IMR-90 (cell line): Measurements from ENCODE around the gene CCL15. TPM values are rescaled to one million over a fixed set of nuclear protein-coding genes. Genes with fewer than 3 reads are reported as not detected.

Experiments used
- ATAC-seq: fragments of 200-7000 bp; cut with Tn5 transposase; 2 replicates; pipeline ENCODE4 v1.9.1; 2020; ENCODE audit warnings: low read depth, mild to moderate bottlenecking, moderate library complexity
- BruUV-seq: library from RNA; stranded (reverse); fragments of 400-500 nt; replicated peaks from 2 replicates; lab custom pipeline; 2021; lab: Mats Ljungman, UMichigan
- CTCF ChIA-PET: fragments of 300-600 bp; formaldehyde crosslinking; extraction: SDS; loops from one replicate; lab custom pipeline; 2021; ENCODE audit warnings: antibody characterized with exemption; lab: Yijun Ruan, JAX
- POLR2A ChIA-PET: fragments of 300-600 bp; sonication (Branson Sonifier 250); formaldehyde crosslinking; loops from one replicate; lab custom pipeline; 2022; ENCODE audit warnings: antibody characterized with exemption; ENCODE audit not compliant: unreplicated experiment; lab: Charles Lee
- DNase-seq: peaks from one replicate; pipeline ENCODE4 v3.0.0; 2013
- H2AFZ ChIP-seq: replicated peaks from 2 replicates; pipeline ENCODE3; 2013; ENCODE audit warnings: low read length, mild to moderate bottlenecking; ENCODE audit not compliant: poor library complexity
- H2AK5ac ChIP-seq: 2 replicates; pipeline ENCODE4 v1.6.1; 2013; ENCODE audit warnings: low read depth, low read length, inconsistent platforms
- H2AK9ac ChIP-seq: replicated peaks from 2 replicates; pipeline ENCODE3; 2013; ENCODE audit warnings: mild to moderate bottlenecking, low read depth, low read length, moderate library complexity; ENCODE audit not compliant: poor library complexity
- H2BK120ac ChIP-seq: 2 replicates; pipeline ENCODE4 v1.6.1; 2013; ENCODE audit warnings: low read depth, low read length, inconsistent platforms
- H2BK15ac ChIP-seq: 3 replicates; pipeline ENCODE4 v1.6.1; 2013; ENCODE audit warnings: low read depth, low read length, inconsistent platforms
- H2BK20ac ChIP-seq: 2 replicates; pipeline ENCODE4 v1.6.1; 2013; ENCODE audit warnings: low read depth, mild to moderate bottlenecking, inconsistent platforms, low read length, moderate library complexity
- H2BK5ac ChIP-seq: 2 replicates; pipeline ENCODE4 v1.6.1; 2013; ENCODE audit warnings: mild to moderate bottlenecking, low read depth, low read length, inconsistent platforms; ENCODE audit not compliant: poor library complexity, severe bottlenecking
- H3K14ac ChIP-seq: replicated peaks from 2 replicates; pipeline ENCODE4 v1.6.1; 2013; ENCODE audit warnings: low read depth, low read length, inconsistent platforms
- H3K18ac ChIP-seq: 2 replicates; pipeline ENCODE4 v1.6.1; 2013; ENCODE audit warnings: low read depth, low read length, control low read depth
- H3K23ac ChIP-seq: 2 replicates; pipeline ENCODE4 v1.6.1; 2013; ENCODE audit warnings: low read depth, low read length, inconsistent platforms
- H3K27ac ChIP-seq: 2 replicates; pipeline ENCODE4 v1.5.1; 2013; ENCODE audit warnings: mild to moderate bottlenecking, control low read depth, low read length; ENCODE audit not compliant: insufficient read depth
- H3K27me3 ChIP-seq: 2 replicates; pipeline ENCODE4 v1.6.1; 2013; ENCODE audit warnings: low read length; ENCODE audit not compliant: control insufficient read depth, insufficient read depth
- H3K36me3 ChIP-seq: 2 replicates; pipeline ENCODE4 v1.6.1; 2013; ENCODE audit warnings: low read length, mixed read lengths; ENCODE audit not compliant: control insufficient read depth, insufficient read depth
- H3K4ac ChIP-seq: 2 replicates; pipeline ENCODE4 v1.6.1; 2013; ENCODE audit warnings: low read depth, low read length, inconsistent platforms
- H3K4me1 ChIP-seq: 2 replicates; pipeline ENCODE4 v1.6.1; 2013; ENCODE audit warnings: low read length, mixed read lengths; ENCODE audit not compliant: control insufficient read depth, insufficient read depth
- H3K4me2 ChIP-seq: 2 replicates; pipeline ENCODE4 v1.6.1; 2013; ENCODE audit warnings: low read depth, mild to moderate bottlenecking, control low read depth, low read length, moderate library complexity
- H3K4me3 ChIP-seq: 2 replicates; pipeline ENCODE4 v1.5.1; 2013; ENCODE audit warnings: low read depth, mild to moderate bottlenecking, control low read depth, low read length, moderate library complexity; ENCODE audit not compliant: insufficient read depth
- H3K56ac ChIP-seq: 2 replicates; pipeline ENCODE4 v1.6.1; 2013; ENCODE audit warnings: low read length, inconsistent platforms; ENCODE audit not compliant: insufficient read depth; ENCODE audit errors: extremely low read depth
- H3K79me1 ChIP-seq, 2 experiments: 2 replicates each; pipeline ENCODE4 v1.6.1; 2013; ENCODE audit warnings: low read length in 2 of 2, inconsistent platforms in 1 of 2, low read depth in 1 of 2
- H3K9ac ChIP-seq: 2 replicates; pipeline ENCODE4 v1.6.1; 2013; ENCODE audit warnings: low read depth, low read length, control low read depth
- H3K9me1 ChIP-seq: 2 replicates; pipeline ENCODE4 v1.6.1; 2013; ENCODE audit warnings: low read length, inconsistent platforms; ENCODE audit not compliant: insufficient read depth
- H3K9me3 ChIP-seq: 2 replicates; pipeline ENCODE4 v1.6.1; 2013; ENCODE audit warnings: low read length; ENCODE audit not compliant: control insufficient read depth, insufficient read depth
- H4K20me1 ChIP-seq: 2 replicates; pipeline ENCODE4 v1.6.1; 2013; ENCODE audit warnings: low read length, inconsistent platforms; ENCODE audit not compliant: insufficient read depth
- H4K5ac ChIP-seq: 2 replicates; pipeline ENCODE4 v1.6.1; 2013; ENCODE audit warnings: mild to moderate bottlenecking, low read depth, low read length, control low read depth
- H4K8ac ChIP-seq, 2 experiments: 2 replicates each; pipeline ENCODE4 v1.6.1; 2013; ENCODE audit warnings: low read depth in 2 of 2, low read length in 2 of 2, control low read depth in 1 of 2, inconsistent platforms in 1 of 2
- H4K91ac ChIP-seq: 2 replicates; pipeline ENCODE4 v1.6.1; 2013; ENCODE audit warnings: low read depth, low read length, inconsistent platforms; ENCODE audit not compliant: insufficient read depth
- CEBPB ChIP-seq: IDR thresholded peaks from 2 replicates; pipeline ENCODE4 v1.6.1; 2012; ENCODE audit warnings: low read depth, low read length, improper control_type of control experiment
- CHD1 ChIP-seq: IDR thresholded peaks from 2 replicates; pipeline ENCODE4 v1.6.1; 2012; ENCODE audit warnings: low read depth, low read length, improper control_type of control experiment
- MXI1 ChIP-seq: IDR thresholded peaks from 2 replicates; pipeline ENCODE4 v1.6.1; 2012; ENCODE audit warnings: low read depth, mild to moderate bottlenecking, low read length, moderate library complexity, borderline replicate concordance
- NFE2L2 ChIP-seq: fragments of 150-350 bp; IDR thresholded peaks from 2 replicates; pipeline ENCODE4 v1.6.1; 2016; ENCODE audit warnings: low read depth, mild to moderate bottlenecking, low read length
- POLR2A ChIP-seq: IDR thresholded peaks from 2 replicates; pipeline ENCODE4 v1.6.1; 2012; ENCODE audit warnings: mild to moderate bottlenecking, low read depth, low read length
- RCOR1 ChIP-seq: IDR thresholded peaks from 2 replicates; pipeline ENCODE4 v1.6.1; 2012; ENCODE audit warnings: mild to moderate bottlenecking, low read length, improper control_type of control experiment; ENCODE audit not compliant: insufficient replicate concordance
- RFX5 ChIP-seq: IDR thresholded peaks from 2 replicates; pipeline ENCODE4 v1.8.0; 2012; ENCODE audit warnings: low read depth, mild to moderate bottlenecking, low read length, moderate library complexity
- SMC3 ChIP-seq: fragments of 150-350 bp; IDR thresholded peaks from 2 replicates; pipeline ENCODE4 v1.6.1; 2016; ENCODE audit warnings: low read depth, mild to moderate bottlenecking, antibody characterized with exemption, low read length, moderate library complexity
- WGBS, 2 experiments: methylation state at CpG; one replicate each; pipeline versions ENCODE4 v1.1.5 to v1.1.7; 2013; ENCODE audit warnings: missing lambda C conversion rate in 2 of 2; ENCODE audit not compliant: insufficient read length in 1 of 2; ENCODE audit errors: extremely low coverage in 2 of 2; 5-methylcytosine and 5-hydroxymethylcytosine counted together
- dilution Hi-C: fragments of 300-500 bp; cut with HindIII; formaldehyde crosslinking; loops from one replicate; pipeline ENCODE4 v1.14.3; 2018; ENCODE audit warnings: low sequenced_read_pairs; ENCODE audit not compliant: unreplicated experiment
- in situ Hi-C: fragments of 300-500 bp; cut with MboI; formaldehyde crosslinking; loops from 3 replicates; pipeline ENCODE4 v1.14.3; 2019; ENCODE audit warnings: low sequenced_read_pairs, inconsistent platforms, mixed read lengths
- intact Hi-C: fragments of 100-400 bp; cut with micrococcal nuclease; formaldehyde crosslinking; loops from 2 replicates; pipeline ENCODE4 v1.10.0; 2022
- polyA plus RNA-seq, 3 experiments: library from polyadenylated mRNA; depleted of rRNA; stranded (reverse); fragments of >200 nt; gene quantifications; 2 replicates each; pipeline ENCODE4 v1.2.3, GENCODE V29; 2012; ENCODE audit warnings: low replicate concordance in 1 of 3
- total RNA-seq: library from RNA; depleted of rRNA; stranded (reverse); fragments of >200 nt; gene quantifications from 2 replicates; pipeline ENCODE4 v1.2.3, GENCODE V29; 2012
- TF ChIP-seq, protein P1 (sequence below): fragments of 150-350 bp; IDR thresholded peaks from 2 replicates; pipeline ENCODE4 v1.6.1; 2016; ENCODE audit warnings: low read depth, mild to moderate bottlenecking, low read length, moderate library complexity, borderline replicate concordance

The CCL15 gene
- total and polyA plus RNA-seq, 2 of the 4 experiments (the other 2 are of a cell fraction) = not detected

DNA sequence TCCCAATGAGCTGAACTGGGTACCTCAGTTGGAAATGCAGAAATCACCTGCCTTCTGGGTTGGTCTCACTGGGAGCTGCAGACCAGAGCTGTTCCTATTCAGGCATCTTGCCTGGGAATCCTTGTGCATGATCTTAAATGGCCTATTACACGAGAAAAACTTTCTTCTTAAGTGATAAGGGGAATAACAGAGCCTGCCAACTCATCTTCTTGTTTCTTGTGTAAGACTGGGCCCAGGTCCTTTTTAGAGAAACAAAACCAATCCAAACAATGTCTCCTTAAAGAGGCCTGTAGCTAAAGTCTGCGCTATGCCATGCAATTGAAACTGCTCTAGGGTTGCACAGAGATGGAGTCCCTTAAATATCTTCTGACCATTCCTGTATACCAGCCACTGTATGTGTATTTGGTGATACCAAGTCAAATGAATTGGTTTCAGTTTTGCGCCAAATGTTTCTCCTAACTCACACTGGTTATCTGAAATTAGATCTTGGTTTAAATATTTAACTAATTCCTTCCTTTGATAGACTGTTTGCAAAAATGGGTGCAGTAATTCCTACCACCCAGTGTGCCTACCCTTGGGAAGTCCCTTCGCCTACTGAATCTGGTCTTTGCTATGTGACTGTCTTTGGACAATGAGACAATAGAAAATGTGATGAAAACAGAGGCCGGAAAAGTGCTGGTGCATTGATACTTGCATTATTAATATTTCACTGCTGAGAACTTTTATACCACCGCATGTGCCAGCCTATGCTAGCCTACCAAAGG, 22.9 kb upstream of the CCL15 start:
- Histone ChIP-seq H2BK120ac (no peak overlapping the region), H4K5ac (no peak overlapping the region), H3K9me1 (no peaks in the 10 kb centered on the region), H2BK5ac (no peak overlapping the region), H4K8ac (no peak overlapping the region), H3K9ac (no peak overlapping the region), H3K4me1 (no peaks in the 10 kb centered on the region), H2AFZ (no peak overlapping the region), H4K20me1 (no peaks in the 10 kb centered on the region), H3K79me1 (no peaks in the 10 kb centered on the region), H3K4ac (no peak overlapping the region), H3K56ac (no peak overlapping the region), H3K27me3 (no peaks in the 10 kb centered on the region), H2AK9ac (no peak overlapping the region), H3K14ac (no peak overlapping the region), H3K36me3 (no peaks in the 10 kb centered on the region), H3K4me3 (no peak overlapping the region), H2BK15ac (no peak overlapping the region), H3K4me2 (no peak overlapping the region), H3K9me3 (no peaks in the 10 kb centered on the region), H3K18ac (no peak overlapping the region), H2AK5ac (no peak overlapping the region), H4K91ac (no peak overlapping the region), H2BK20ac (no peak overlapping the region), H3K23ac (no peak overlapping the region), H3K27ac (no peak overlapping the region)
- ChIA-PET CTCF (no interaction called here), POLR2A (no interaction called here)
- intact Hi-C loops (no loop called here), dilution Hi-C loops (no loop called here), in situ Hi-C loops (no loop called here)
- BruUV-seq = no TSS peak
- no peak for TF ChIP-seq SMC3
- TF ChIP-seq, protein P1, sequence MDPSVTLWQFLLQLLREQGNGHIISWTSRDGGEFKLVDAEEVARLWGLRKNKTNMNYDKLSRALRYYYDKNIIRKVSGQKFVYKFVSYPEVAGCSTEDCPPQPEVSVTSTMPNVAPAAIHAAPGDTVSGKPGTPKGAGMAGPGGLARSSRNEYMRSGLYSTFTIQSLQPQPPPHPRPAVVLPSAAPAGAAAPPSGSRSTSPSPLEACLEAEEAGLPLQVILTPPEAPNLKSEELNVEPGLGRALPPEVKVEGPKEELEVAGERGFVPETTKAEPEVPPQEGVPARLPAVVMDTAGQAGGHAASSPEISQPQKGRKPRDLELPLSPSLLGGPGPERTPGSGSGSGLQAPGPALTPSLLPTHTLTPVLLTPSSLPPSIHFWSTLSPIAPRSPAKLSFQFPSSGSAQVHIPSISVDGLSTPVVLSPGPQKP = no peak
- no peak for TF ChIP-seq CHD1
- TF ChIP-seq RFX5 = no peak
- no peak for TF ChIP-seq RCOR1
- no peak for TF ChIP-seq MXI1
- TF ChIP-seq POLR2A = no peak
- TF ChIP-seq CEBPB = no peak
- TF ChIP-seq NFE2L2 = no peak
- ATAC-seq (no peak), DNase-seq (no peak)
- no CpG with 5 or more reads among the region's 6 CpGs for WGBS, 2 experiments
